H1 (cell line): ENCODE measurements around the gene CPXM1. TPM values are rescaled to one million over a fixed set of nuclear protein-coding genes. Genes with fewer than 3 reads are reported as not detected.

Experiments
- EP300 ChIP-seq, 2 experiments: IDR thresholded peaks; 1 replicate in 1 of 2; 2 replicates in 1 of 2; pipeline ENCODE4 v1.6.1; 2011 to 2012; ENCODE audit warnings: low read depth in 2 of 2, low read length in 2 of 2, mild to moderate bottlenecking in 2 of 2, borderline replicate concordance in 1 of 2, inconsistent platforms in 1 of 2, moderate library complexity in 1 of 2
- SAP30 ChIP-seq: fragments of 300-600 bp; sonication (generic); IDR thresholded peaks from 2 replicates; pipeline ENCODE4 v1.7.1; 2012; ENCODE audit warnings: low read length, moderate library complexity, mild to moderate bottlenecking, inconsistent platforms; ENCODE audit not compliant: insufficient read depth, insufficient replicate concordance
- YY1 ChIP-seq: IDR thresholded peaks from 2 replicates; pipeline ENCODE4 v1.6.1; 2011; ENCODE audit warnings: low read depth, mild to moderate bottlenecking, low read length
- polyA plus RNA-seq, 7 experiments: library from polyadenylated mRNA; depleted of rRNA in 3 of 7; stranded (reverse) in 5 of 7; unstranded in 2 of 7; fragments of >200 nt in 5 of 7; fragments of 200-250 nt in 2 of 7; gene quantifications; 1 replicate in 5 of 7; 2 replicates in 1 of 7; 4 replicates in 1 of 7; pipeline versions ENCODE4 v1.2.1 to v1.2.3, GENCODE V29; 2011 to 2013; ENCODE audit warnings: missing spikeins in 2 of 7, mixed read lengths in 2 of 7
- total RNA-seq: library from RNA; stranded (reverse); fragmentation: NEBNext Ultra II Directional; extraction: Animal tissue kit (Norgen Biotek cat#: 25700); gene quantifications from 2 replicates; pipeline ENCODE4 v1.2.1, GENCODE V29; 2021

CPXM1 gene
- total and polyA plus RNA-seq, 2 of the 8 experiments (the other 6 are each of a cell fraction or from before 2014, with no cell fraction given) = 31.3 to 81.9 TPM

DNA sequence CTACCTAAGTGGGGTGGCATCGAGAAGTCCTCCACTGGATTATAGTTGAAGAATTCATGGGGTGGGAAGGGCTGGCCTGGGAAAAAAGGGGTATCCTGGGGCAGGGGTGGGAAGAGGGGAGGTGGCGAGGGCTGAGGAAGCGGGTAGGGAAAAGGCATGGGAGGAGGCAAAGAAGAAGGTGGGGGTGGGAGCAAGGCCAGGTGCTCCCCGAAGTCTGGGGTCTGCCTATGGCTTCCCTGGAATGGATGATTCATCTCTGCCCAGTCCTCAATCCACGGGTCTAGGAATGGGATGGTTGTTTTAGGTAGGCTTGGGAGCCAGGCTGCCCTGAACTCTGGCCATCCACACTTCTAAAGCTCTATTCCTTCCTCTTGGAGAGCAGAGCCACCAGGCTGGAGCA lies 35.6 kb upstream of the CPXM1 start (continued):
- TF ChIP-seq EP300 (IDR thresholded peaks at IDR 0.05; ENCODE audit: borderline replicate concordance in 1 of 2, low read depth in 2 of 2, low read length in 2 of 2) (no peak), SAP30 (no peak), YY1 (no peak)
